GM21737 (cell line): ENCODE data around the gene NUDCD3.
"Not testable (repeated sequence)": the region's sequence is repeated elsewhere in the genome, so short reads cannot be mapped to it uniquely, and the experiment has no call there.

ENCODE experiments used
- ATAC-seq: cut with Tn5 transposase; IDR thresholded peaks from one replicate; pipeline ENCODE4 v1.9.1; 2021; ENCODE audit warnings: mild to moderate bottlenecking, moderate library complexity; ENCODE audit not compliant: unreplicated experiment

NUDCD3 gene

DNA sequence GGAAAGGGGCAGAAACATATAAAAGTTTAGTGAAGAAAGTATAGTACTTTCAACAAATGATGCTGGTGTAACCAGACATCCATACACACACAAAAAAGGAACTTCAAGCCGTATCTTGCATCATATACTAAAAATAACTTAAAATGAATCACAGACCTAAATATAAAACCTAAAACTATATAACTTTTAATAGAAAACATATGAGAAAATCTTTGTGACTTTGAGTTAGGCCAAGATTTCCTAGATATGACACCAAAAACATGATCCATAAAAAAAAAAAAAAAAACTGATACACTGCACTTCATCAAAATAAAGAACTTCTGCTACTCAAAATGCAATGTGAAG, 40.9 kb downstream of the NUDCD3 start:
- no peak for ATAC-seq

- no peak for ATAC-seq
These were observed 41.4 kb downstream of the NUDCD3 start for GRCh38 chr7:44448922-44449583.

DNA sequence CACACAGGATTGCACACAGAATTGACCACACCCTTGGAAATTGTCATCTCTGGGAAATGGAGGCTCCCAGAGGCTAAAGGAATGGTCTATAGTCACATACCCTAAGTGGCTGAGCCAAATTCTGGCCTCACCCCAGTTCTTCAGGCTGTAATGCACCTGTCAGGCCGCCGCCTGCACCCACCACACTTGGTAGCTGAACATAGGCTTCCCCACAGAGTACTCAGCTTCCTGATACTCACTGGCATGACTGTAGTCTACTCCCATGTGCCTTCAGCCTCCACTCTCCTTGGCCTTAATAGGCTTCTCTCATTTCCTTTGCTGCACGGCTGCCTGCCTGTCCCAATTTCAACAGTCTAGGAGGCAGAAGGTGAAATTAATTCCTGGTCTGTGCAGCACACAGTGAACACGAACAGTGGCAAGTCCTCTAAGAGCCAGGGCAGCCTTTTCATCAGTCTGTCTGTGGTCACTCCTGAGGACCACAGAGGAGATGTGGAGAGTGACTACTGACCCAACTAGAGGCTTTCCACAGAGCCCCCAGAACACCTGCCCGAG, 42.5 kb downstream of the NUDCD3 start:
- ATAC-seq = no peak

DNA sequence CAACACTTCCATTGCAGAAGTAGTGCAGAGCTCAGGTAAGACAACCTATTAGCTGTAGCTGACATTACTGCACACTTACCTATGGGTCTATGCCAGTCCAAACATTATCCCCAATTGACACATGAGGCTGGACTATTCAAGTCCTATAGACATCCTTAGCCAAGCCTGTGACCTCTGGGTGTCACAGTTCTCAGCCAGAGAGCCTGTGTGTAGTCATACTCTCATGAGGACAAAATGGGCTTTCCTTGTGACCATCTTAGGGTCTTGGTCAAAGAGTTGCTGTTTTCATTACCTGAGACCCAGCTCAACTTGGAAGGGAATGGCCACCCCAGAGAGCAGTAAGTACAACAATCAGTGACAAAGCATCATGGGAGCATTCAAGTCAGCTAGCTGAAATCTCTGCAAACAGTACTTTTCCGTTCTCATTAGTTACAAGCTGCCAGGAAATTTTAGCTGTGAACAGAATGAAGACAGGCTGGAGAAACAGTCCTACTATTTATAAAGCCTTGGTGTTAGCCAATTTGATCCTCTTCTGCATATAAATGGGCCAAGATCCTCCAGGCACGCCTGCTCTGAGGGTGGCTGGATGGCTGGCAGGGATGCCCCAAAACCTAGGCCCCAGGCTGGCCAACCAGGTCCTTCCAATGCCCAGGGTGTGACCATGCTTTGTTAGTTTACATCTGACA, 44.3 kb downstream of the NUDCD3 start:
- no peak for ATAC-seq

GRCh38 chr7:44441079-44441478, 49.4 kb downstream of the NUDCD3 start:
- no peak for ATAC-seq

DNA sequence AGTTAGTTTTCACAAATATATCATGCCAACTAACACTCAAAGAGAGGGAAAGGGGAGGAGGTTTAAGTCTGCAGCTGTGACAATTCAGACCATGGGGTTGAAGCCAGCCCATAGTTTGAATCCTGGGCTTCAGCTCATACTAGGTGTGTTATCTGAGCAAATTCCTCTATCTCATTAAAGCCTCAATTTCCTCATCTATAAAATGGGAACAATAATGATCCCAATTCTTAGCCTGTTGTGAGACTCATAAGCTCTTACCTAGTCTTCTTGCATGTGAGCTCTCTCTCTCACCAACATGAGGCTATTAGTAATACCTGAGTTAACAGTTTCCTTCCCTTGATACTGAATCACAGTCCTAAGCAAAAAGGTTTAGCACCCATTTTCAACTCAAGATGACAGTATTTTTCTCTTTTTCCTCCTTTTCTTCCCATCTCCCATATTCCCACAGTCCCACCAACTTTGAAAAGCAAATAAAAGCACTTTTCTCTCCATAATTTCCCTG, 49.8 kb downstream of the NUDCD3 start:
- no peak for ATAC-seq

DNA sequence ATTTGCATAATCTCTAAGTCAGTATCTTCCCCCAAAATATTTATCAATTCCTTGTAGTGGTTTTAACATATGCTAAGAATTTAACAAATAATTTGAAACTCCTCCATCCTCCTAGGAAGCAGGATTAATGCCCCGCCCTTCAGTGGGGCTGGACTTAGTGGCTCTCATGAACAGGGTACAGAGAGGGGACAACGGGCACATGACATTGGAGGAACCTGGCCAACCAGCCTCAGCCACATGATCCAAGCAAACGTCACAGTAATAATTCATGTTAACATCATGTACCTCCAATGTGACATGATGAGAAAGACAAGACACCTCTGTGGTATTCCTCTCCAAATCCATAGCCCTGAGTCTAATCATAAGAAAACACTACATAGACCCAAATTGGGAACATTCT, 50.5 kb downstream of the NUDCD3 start:
- ATAC-seq = no peak

DNA sequence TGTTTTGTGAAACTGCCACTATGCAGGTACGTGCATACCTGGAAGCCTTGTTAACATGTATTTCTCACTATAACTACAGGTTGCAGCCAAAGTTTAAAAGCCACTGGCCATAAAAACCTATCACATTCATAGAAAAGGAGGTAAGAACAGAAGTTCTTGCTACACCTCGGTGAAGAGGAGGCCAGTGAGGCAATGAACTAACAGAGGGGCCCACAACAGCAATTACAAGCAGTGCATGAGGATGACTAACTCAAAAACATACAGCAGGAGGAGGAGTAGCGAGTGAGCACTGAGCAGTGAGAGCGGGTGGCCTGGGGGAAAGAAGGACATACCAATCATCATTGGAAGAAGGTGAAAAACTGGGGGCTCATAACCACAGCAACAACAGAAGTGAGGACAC, 51.6 kb downstream of the NUDCD3 start:
- no peak for ATAC-seq

DNA sequence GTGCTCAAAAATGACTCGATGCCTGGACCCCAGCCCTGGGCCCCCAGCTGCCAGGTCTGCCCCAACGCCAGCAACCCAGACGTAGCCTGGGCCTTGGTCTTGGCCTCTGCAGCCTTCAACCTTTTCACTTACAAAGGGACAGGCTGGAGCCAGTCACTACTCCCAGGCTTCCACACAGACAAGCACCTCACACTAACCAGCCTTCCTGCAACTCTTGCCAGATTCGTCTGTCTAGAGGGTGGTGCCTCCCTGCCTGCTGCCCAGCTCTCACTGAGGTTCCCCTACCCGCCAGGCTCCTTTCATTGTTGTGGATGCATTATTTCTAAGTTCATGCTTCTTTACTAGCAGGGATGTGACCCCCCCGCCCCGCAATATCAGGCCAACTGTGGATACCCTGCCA, 56.3 kb downstream of the NUDCD3 start:
- no peak for ATAC-seq

DNA sequence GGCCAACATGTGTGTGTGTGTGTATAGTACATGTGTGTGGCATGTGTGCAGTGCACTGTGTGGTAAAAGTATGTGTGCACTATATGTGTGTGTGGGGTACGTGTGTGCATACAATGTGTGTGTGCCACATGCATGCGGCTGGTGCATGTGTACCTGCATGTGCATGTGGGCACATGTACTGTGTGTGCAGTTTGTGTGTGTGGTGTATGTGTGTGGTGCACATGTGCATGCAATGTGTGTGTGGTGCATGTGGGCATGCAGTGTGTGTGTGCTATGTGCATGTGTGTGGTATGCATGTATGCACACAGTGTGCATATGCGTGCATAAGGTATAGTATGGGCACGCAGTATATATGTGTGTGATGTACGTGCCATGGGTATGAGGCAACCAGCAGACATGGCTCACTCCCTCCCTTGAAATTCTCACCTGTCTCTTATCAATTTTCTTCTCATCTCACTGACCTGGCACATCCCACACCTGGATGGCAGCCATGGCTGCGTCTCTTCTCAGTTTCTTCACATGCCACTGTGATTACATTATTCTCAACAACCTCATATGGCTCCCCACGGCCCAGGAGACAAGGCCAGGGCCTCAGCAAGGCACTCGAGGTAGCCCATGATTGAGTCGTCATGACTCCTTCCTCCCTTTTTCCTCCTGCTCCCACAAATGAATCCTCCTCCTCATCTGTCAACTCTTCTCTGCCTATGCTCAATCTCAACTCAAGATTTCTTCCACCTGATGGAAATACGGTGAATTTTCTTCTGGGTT, 57.0 kb downstream of the NUDCD3 start:
- no peak for ATAC-seq

GRCh38 chr7:44432381-44432977, 58.0 kb downstream of the NUDCD3 start:
- ATAC-seq = no peak

GRCh38 chr7:44431091-44431608, 59.3 kb downstream of the NUDCD3 start:
- peak; percentile 80 for ATAC-seq

DNA sequence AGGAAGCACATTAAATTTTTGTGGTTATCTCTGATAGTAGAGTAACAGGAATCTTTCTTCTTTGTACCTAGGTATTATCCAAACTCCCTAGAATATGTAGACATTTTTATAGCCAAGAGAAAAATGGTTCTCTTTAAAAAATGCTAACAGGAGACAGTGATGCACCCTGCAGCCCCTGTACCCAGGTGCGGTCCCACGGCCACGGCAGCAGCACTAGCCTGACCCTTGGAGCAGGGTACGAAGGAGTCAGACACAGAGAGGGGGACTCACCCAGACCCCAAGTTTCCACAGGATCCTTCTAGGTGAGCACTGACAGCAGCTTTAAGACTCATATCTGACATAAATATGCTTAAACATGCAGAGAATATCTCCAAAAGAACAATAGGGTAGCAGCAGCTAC, 60.4 kb downstream of the NUDCD3 start:
- no peak for ATAC-seq

DNA sequence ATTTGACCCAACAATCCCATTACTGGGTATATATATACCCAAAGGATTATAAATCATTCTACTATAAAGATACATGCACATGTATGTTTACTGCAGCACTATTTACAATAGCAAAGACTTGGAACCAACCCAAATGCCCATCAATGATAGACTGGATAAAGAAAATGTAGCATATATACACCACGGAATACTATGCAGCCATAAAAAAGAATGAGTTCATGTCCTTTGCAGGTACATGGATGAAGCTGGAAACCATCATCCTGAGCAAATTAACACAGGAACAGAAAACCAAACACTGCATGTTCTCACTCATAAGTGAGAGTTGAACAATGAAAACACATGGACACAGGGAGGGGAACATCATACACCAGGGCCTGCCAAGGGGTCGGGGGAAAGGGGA, 65.7 kb downstream of the NUDCD3 start:
- ATAC-seq = not testable (repeated sequence)

DNA sequence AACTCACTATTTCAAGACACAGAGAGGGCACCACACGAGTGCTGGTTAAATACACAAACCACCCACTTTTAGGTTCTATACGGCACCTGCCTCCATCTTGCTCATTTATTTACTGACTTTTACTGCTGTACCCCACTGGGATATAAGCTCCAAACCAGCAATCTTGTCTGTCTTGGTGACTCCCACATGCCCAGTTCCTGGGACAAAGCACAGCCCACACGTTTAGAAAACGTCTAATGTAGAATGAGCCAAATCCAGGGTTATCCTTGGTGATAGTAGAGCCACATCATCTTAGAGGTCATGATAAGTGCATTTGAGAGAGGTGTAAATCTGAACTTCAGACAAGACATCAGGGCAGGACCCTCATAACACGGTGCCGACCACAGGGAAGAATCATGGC, 73.5 kb downstream of the NUDCD3 start:
- ATAC-seq = no peak

GRCh38 chr7:44415510-44415909, 74.9 kb downstream of the NUDCD3 start:
- no peak for ATAC-seq

GRCh38 chr7:44415047-44415446, 75.4 kb downstream of the NUDCD3 start:
- ATAC-seq = no peak

DNA sequence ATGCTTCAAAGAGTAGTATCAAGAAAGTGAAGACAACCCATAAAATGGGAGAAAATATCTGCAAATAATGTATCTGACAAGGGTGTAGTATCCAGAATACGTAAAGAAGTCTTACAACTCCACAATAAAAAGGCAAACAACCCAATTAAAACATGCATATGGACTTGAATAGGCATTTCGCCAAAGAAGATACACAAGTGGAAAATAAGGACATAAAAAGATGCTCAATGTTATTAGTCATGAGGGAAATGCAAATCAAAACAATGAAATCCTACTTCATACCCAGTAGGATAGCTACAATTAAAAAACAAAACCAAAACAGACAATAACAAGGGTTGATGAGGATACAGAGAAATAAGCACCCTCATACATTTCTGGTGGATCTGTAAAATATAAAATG, 79.2 kb downstream of the NUDCD3 start:
- ATAC-seq = no peak

DNA sequence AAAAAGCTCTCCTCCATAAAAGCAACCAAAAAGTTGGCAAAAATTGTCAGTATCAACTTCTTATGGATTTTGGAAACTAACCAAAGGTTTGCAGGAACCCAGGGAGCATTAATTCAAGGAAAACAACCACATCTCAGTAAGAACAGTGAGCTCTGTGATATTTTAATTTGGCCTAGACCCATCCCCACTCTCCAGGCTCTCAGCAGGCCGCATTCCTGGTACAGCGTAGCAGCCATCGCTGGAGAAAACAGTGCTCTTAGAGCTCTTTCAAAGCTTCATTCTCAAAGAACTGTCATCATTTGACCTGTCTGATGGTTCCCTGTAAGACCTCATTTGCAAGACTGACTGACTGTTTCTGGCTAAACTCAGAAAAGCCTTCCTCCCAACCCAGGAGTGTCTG, 81.9 kb downstream of the NUDCD3 start:
- no peak for ATAC-seq

DNA sequence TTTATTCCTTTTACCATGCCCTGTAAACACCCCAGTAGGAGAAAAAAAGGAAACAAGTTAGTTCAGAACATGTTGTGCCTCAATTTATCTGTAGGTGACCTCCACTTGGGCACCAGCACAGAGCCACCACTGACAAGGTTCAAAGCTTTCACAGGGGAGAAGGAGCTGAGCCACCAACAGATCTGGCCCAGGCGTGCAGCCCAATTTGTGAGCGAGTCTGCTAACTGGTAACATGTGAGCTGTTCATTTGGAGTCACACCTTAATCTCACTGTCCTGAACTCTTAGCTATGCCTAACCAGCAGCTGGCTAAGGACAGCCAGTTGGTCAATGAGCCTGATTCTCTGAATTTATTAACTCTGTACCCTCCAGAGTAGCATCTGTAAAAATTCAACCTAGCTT, 86.7 kb downstream of the NUDCD3 start:
- ATAC-seq = no peak

GRCh38 chr7:44403176-44403759, 87.2 kb downstream of the NUDCD3 start:
- no peak for ATAC-seq
